GM23338 (cell line): ENCODE measurements around the gene COL18A1.

Experiments
- EZH2 ChIP-seq: fragments of 200-600 bp; sonication (generic); IDR thresholded peaks from one replicate; pipeline ENCODE4 v1.8.0; 2017; ENCODE audit warnings: antibody characterized with exemption, mild to moderate bottlenecking, low read depth; ENCODE audit not compliant: unreplicated experiment
- POLR2AphosphoS5 ChIP-seq: IDR thresholded peaks from 2 replicates; pipeline ENCODE4 v1.6.1; 2016; ENCODE audit warnings: antibody characterized with exemption, low read depth
- TF ChIP-seq, protein P1 (sequence below), 2 experiments: fragments of 200-600 bp in 1 of 2; sonication (generic) in 1 of 2; conservative IDR thresholded peaks; 2 replicates each; pipeline versions ENCODE4 v1.5.1 to v1.6.1; 2016 to 2017; ENCODE audit warnings: antibody characterized with exemption in 2 of 2, low read depth in 2 of 2, mild to moderate bottlenecking in 2 of 2, moderate library complexity in 1 of 2

DNA sequence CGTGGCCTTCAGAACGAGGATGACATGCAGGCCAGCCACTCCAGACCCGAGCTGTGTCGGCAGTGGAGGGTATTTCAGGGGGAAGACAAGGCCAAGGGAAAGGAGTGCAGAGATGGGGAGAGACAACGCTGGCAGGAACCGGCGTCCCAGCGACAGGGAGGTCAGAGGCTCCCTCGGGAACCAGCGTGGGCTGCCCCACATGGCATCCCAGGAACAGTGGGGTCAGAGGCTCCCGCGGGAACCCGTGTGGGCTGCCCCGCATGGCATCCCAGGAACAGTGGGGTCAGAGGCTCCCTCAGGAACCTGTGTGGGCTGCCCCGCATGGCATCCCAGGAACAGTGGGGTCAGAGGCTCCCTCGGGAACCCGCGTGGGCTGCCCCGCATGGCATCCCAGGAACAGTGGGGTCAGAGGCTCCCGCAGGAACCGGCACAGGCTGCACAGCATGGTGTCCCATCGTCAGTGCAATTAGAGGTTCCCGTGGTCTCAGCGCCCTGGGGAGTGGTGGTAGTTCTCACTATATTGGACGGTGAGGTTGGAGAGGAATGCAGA lies 94.3 kb downstream of the COL18A1 start:
- TF ChIP-seq, protein P1, sequence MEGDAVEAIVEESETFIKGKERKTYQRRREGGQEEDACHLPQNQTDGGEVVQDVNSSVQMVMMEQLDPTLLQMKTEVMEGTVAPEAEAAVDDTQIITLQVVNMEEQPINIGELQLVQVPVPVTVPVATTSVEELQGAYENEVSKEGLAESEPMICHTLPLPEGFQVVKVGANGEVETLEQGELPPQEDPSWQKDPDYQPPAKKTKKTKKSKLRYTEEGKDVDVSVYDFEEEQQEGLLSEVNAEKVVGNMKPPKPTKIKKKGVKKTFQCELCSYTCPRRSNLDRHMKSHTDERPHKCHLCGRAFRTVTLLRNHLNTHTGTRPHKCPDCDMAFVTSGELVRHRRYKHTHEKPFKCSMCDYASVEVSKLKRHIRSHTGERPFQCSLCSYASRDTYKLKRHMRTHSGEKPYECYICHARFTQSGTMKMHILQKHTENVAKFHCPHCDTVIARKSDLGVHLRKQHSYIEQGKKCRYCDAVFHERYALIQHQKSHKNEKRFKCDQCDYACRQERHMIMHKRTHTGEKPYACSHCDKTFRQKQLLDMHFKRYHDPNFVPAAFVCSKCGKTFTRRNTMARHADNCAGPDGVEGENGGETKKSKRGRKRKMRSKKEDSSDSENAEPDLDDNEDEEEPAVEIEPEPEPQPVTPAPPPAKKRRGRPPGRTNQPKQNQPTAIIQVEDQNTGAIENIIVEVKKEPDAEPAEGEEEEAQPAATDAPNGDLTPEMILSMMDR (conservative IDR thresholded peaks at IDR 0.05; ENCODE audit: low read depth in 2 of 2) = no peak
- TF ChIP-seq EZH2 = no peak
- TF ChIP-seq POLR2AphosphoS5 = no peak
